ENCODE measurements around the gene COX8C. TPM values are rescaled to one million over a fixed set of nuclear protein-coding genes. Genes with fewer than 3 reads are reported as not detected.

Gene COX8C
- total and polyA plus RNA-seq, 2 experiments from 2014 or later, result 0.73 TPM; not detected in 1

DNA sequence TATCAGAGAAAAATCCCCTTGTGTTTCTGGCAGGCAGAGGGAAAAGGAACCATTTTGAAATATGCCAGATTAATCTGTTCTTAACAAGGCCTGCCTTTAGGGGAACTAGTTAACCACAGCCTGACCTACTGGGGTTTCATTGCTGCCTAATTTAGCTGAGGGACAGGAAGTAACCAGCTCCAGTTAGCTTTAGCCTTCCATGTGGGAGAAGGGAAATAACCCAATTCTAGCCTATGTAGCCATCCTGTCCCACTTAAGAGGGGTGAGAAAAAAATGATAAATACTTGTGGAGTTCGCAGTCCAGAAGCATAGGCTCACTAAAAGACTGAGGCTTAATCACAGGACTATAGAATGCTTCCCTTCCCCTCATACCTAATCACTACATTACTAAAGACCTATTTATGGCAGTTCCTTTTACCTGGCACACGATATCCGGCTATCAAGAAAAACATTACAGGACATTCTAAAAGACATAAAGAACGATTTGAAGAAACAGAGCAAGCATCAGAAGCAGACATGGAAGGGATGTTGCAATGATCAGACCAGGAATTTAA lies 22.8 kb downstream of the COX8C start:
- H3K4me3 Mint-ChIP-seq, result no peak overlapping the region
- DNase-seq (ENCODE audit: low spot score) (peak; percentile 8), ATAC-seq (no peak)
- Histone ChIP-seq H3K4me1 (ENCODE audit: insufficient read depth) (no peaks in the 10 kb centered on the region), H3K27ac (ENCODE audit: low read depth) (no peak overlapping the region), H3K4me3 (no peak overlapping the region), H3K36me3 (ENCODE audit: insufficient read depth) (no peaks in the 10 kb centered on the region), H3K9me2 (ENCODE audit: insufficient read depth) (no peaks in the 10 kb centered on the region), H4K20me1 (replicated peaks; ENCODE audit: insufficient read depth) (no peaks in the 10 kb centered on the region), H3K27me3 (ENCODE audit: insufficient read depth) (no peaks in the 10 kb centered on the region), H3F3A (replicated peaks; ENCODE audit: low read depth) (no peaks in the 10 kb centered on the region), H3K79me2 (replicated peaks; ENCODE audit: insufficient read depth) (no peaks in the 10 kb centered on the region), H2AFZ (peak overlapping the region; percentile 76; the same call in 1 of the 2 replicates), H3K4me2 (no peak overlapping the region)
- H3K27ac Mint-ChIP-seq, result no peak overlapping the region
- TF ChIP-seq, protein P1, sequence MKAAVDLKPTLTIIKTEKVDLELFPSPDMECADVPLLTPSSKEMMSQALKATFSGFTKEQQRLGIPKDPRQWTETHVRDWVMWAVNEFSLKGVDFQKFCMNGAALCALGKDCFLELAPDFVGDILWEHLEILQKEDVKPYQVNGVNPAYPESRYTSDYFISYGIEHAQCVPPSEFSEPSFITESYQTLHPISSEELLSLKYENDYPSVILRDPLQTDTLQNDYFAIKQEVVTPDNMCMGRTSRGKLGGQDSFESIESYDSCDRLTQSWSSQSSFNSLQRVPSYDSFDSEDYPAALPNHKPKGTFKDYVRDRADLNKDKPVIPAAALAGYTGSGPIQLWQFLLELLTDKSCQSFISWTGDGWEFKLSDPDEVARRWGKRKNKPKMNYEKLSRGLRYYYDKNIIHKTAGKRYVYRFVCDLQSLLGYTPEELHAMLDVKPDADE (IDR thresholded peaks at IDR 0.05), result no peak
- H3K4me1 Mint-ChIP-seq, result no peaks in the 10 kb centered on the region
- H3K36me3 Mint-ChIP-seq (ENCODE audit: low read depth), result no peaks in the 10 kb centered on the region
- H3K27me3 Mint-ChIP-seq (ENCODE audit: insufficient read depth, low read depth, poor library complexity), result no peaks in the 10 kb centered on the region
- peaks cover 3% of the 10 kb centered on the region; the same call in 1 of the 3 replicates for H3K9me3 Mint-ChIP-seq

DNA sequence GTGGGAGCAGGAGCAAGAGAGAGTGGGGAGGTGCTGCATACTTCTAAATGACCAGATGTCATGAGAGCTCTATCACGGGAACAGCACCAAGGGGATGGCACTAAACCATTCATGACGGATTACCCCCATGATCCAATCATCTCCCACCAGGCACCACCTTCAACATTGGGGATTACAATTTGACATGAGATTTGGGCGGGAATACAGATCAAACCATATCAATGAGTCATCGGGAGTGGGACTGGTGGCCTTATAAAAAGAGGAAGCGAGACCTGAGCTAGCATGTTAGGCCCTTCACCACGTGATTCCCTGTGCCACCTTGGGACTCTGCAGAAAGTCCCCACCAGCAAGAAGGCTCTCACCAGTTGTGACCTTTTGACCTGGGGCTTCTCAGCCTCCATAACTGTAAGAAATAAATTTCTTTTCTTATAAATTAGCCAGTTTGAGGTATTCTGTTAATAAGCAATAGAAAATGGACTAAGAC lies 28.7 kb downstream of the COX8C start:
- H3K4me3 Mint-ChIP-seq, result no peak overlapping the region
- no peaks in the 10 kb centered on the region for H3K36me3 Mint-ChIP-seq (ENCODE audit: low read depth)
- Histone ChIP-seq H3K4me2 (no peak overlapping the region), H3K4me1 (ENCODE audit: insufficient read depth) (no peaks in the 10 kb centered on the region), H3K27ac (ENCODE audit: low read depth) (no peak overlapping the region), H3K79me2 (replicated peaks; ENCODE audit: insufficient read depth) (no peaks in the 10 kb centered on the region), H3K36me3 (ENCODE audit: insufficient read depth) (no peaks in the 10 kb centered on the region), H3F3A (replicated peaks; ENCODE audit: low read depth) (no peaks in the 10 kb centered on the region), H4K20me1 (replicated peaks; ENCODE audit: insufficient read depth) (no peaks in the 10 kb centered on the region), H3K4me3 (no peak overlapping the region), H3K27me3 (ENCODE audit: insufficient read depth) (no peaks in the 10 kb centered on the region), H2AFZ (no peak overlapping the region), H3K9me2 (ENCODE audit: insufficient read depth) (no peaks in the 10 kb centered on the region)
- H3K27me3 Mint-ChIP-seq (ENCODE audit: insufficient read depth, low read depth, poor library complexity), result no peaks in the 10 kb centered on the region
- ATAC-seq (no peak), DNase-seq (ENCODE audit: low spot score) (no peak)
- no peaks in the 10 kb centered on the region for H3K4me1 Mint-ChIP-seq
- H3K27ac Mint-ChIP-seq, result no peak overlapping the region
- no peak for TF ChIP-seq STAT1 (IDR thresholded peaks at IDR 0.05; ENCODE audit: unreplicated experiment)
- no peak for TF ChIP-seq POLR2AphosphoS5 (IDR thresholded peaks at IDR 0.05; ENCODE audit: low read depth)
- no peak for TF ChIP-seq ZNF331 (CRISPR knock-in tag; IDR thresholded peaks at IDR 0.05; ENCODE audit: low read depth)
- TF ChIP-seq ZNF114 (CRISPR knock-in tag; IDR thresholded peaks at IDR 0.05), result no peak
- TF ChIP-seq NANOG (IDR thresholded peaks at IDR 0.05; ENCODE audit: borderline replicate concordance), result no peak
- TF ChIP-seq, protein P2, sequence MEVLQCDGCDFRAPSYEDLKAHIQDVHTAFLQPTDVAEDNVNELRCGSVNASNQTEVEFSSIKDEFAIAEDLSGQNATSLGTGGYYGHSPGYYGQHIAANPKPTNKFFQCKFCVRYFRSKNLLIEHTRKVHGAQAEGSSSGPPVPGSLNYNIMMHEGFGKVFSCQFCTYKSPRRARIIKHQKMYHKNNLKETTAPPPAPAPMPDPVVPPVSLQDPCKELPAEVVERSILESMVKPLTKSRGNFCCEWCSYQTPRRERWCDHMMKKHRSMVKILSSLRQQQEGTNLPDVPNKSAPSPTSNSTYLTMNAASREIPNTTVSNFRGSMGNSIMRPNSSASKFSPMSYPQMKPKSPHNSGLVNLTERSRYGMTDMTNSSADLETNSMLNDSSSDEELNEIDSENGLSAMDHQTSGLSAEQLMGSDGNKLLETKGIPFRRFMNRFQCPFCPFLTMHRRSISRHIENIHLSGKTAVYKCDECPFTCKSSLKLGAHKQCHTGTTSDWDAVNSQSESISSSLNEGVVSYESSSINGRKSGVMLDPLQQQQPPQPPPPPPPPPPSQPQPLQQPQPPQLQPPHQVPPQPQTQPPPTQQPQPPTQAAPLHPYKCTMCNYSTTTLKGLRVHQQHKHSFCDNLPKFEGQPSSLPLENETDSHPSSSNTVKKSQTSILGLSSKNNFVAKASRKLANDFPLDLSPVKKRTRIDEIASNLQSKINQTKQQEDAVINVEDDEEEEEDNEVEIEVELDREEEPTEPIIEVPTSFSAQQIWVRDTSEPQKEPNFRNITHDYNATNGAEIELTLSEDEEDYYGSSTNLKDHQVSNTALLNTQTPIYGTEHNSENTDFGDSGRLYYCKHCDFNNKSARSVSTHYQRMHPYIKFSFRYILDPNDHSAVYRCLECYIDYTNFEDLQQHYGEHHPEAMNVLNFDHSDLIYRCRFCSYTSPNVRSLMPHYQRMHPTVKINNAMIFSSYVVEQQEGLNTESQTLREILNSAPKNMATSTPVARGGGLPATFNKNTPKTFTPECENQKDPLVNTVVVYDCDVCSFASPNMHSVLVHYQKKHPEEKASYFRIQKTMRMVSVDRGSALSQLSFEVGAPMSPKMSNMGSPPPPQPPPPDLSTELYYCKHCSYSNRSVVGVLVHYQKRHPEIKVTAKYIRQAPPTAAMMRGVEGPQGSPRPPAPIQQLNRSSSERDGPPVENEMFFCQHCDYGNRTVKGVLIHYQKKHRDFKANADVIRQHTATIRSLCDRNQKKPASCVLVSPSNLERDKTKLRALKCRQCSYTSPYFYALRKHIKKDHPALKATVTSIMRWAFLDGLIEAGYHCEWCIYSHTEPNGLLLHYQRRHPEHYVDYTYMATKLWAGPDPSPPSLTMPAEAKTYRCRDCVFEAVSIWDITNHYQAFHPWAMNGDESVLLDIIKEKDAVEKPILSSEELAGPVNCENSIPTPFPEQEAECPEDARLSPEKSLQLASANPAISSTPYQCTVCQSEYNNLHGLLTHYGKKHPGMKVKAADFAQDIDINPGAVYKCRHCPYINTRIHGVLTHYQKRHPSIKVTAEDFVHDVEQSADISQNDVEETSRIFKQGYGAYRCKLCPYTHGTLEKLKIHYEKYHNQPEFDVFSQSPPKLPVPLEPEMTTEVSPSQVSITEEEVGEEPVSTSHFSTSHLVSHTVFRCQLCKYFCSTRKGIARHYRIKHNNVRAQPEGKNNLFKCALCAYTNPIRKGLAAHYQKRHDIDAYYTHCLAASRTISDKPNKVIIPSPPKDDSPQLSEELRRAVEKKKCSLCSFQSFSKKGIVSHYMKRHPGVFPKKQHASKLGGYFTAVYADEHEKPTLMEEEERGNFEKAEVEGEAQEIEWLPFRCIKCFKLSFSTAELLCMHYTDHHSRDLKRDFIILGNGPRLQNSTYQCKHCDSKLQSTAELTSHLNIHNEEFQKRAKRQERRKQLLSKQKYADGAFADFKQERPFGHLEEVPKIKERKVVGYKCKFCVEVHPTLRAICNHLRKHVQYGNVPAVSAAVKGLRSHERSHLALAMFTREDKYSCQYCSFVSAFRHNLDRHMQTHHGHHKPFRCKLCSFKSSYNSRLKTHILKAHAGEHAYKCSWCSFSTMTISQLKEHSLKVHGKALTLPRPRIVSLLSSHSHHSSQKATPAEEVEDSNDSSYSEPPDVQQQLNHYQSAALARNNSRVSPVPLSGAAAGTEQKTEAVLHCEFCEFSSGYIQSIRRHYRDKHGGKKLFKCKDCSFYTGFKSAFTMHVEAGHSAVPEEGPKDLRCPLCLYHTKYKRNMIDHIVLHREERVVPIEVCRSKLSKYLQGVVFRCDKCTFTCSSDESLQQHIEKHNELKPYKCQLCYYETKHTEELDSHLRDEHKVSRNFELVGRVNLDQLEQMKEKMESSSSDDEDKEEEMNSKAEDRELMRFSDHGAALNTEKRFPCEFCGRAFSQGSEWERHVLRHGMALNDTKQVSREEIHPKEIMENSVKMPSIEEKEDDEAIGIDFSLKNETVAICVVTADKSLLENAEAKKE (CRISPR knock-in tag; IDR thresholded peaks at IDR 0.05), result no peak
- H3K9me3 Mint-ChIP-seq, result peaks cover 3% of the 10 kb centered on the region; the same call in 2 of the 3 replicates

All from GM23338 (cell line).